H1 (cell line): Measurements from ENCODE around the gene PPP1R1C. TPM values are rescaled to one million over a fixed set of nuclear protein-coding genes. Genes with fewer than 3 reads are reported as not detected.

Source experiments
- CTCF ChIA-PET: fragments of 300-600 bp; sonication (Branson Sonifier 250); formaldehyde crosslinking; loops from one replicate; lab custom pipeline; 2021; ENCODE audit not compliant: partially characterized antibody; lab: Charles Lee
- POLR2A ChIA-PET: fragments of 300-600 bp; sonication (Branson Sonifier 250); formaldehyde crosslinking; loops from one replicate; lab custom pipeline; 2021; ENCODE audit warnings: inconsistent platforms; ENCODE audit not compliant: partially characterized antibody; lab: Charles Lee
- DNase-seq, 2 experiments: peaks; one replicate each; pipeline versions ENCODE4 v3.0.0 to v3.0.0-alpha.2; 2010 to 2022; ENCODE audit warnings: low spot score in 2 of 2, low read depth in 1 of 2, mixed read lengths in 1 of 2
- FAIRE-seq: peaks from 2 replicates; lab custom pipeline; 2011; peaks lifted over from hg19 to GRCh38; lab: Jason Lieb, UNC
- H2AFZ ChIP-seq: 2 replicates; pipeline ENCODE4 v1.8.1; 2012; ENCODE audit warnings: low read length, inconsistent platforms
- H2AK5ac ChIP-seq: 2 replicates; pipeline ENCODE4 v1.6.1; 2013; ENCODE audit warnings: low read depth, low read length
- H2BK120ac ChIP-seq: replicated peaks from 2 replicates; pipeline ENCODE3; 2013; ENCODE audit warnings: low read depth, low read length, inconsistent platforms
- H2BK12ac ChIP-seq: 2 replicates; pipeline ENCODE4 v1.6.1; 2013; ENCODE audit warnings: low read depth, low read length
- H2BK15ac ChIP-seq: 2 replicates; pipeline ENCODE4 v1.6.1; 2013; ENCODE audit warnings: low read length
- H2BK20ac ChIP-seq: 2 replicates; pipeline ENCODE4 v1.6.1; 2013; ENCODE audit warnings: low read length
- H2BK5ac ChIP-seq: 2 replicates; pipeline ENCODE4 v1.6.1; 2013; ENCODE audit warnings: low read depth, low read length
- H3K14ac ChIP-seq: 2 replicates; pipeline ENCODE4 v1.6.1; 2013; ENCODE audit warnings: inconsistent platforms; ENCODE audit not compliant: insufficient read length
- H3K18ac ChIP-seq: 2 replicates; pipeline ENCODE4 v1.6.1; 2013; ENCODE audit warnings: low read length; ENCODE audit errors: extremely low read depth
- H3K23ac ChIP-seq: 2 replicates; pipeline ENCODE4 v1.6.1; 2013; ENCODE audit warnings: inconsistent platforms; ENCODE audit not compliant: insufficient read length
- H3K23me2 ChIP-seq: 2 replicates; pipeline ENCODE4 v1.6.1; 2013; ENCODE audit warnings: low read depth, low read length
- H3K27ac ChIP-seq: 2 replicates; pipeline ENCODE4 v1.6.1; 2011; ENCODE audit warnings: low read depth, low read length, inconsistent platforms
- H3K27me3 ChIP-seq, 4 experiments: replicated peaks in 1 of 4; 1 replicate in 1 of 4; 2 replicates in 3 of 4; pipeline versions ENCODE4 v1.6.1 to v1.8.1; 2011 to 2013; ENCODE audit warnings: low read length in 3 of 4, mild to moderate bottlenecking in 3 of 4, inconsistent platforms in 2 of 4, mixed read lengths in 2 of 4, moderate library complexity in 1 of 4; ENCODE audit not compliant: control insufficient read depth in 3 of 4, insufficient read depth in 3 of 4; ENCODE audit errors: extremely low read depth in 1 of 4
- H3K36me3 ChIP-seq, 4 experiments: 2 replicates each; pipeline versions ENCODE4 v1.6.1 to v1.8.1; 2011 to 2013; ENCODE audit warnings: mild to moderate bottlenecking in 4 of 4, low read length in 3 of 4, moderate library complexity in 2 of 4, control low read depth in 1 of 4, inconsistent platforms in 1 of 4; ENCODE audit not compliant: insufficient read depth in 4 of 4, control insufficient read depth in 2 of 4
- H3K4ac ChIP-seq: replicated peaks from 2 replicates; pipeline ENCODE3; 2013; ENCODE audit warnings: low read length, low read depth, mixed read lengths, inconsistent platforms; ENCODE audit not compliant: insufficient read length
- H3K4me1 ChIP-seq, 4 experiments: replicated peaks in 1 of 4; 1 replicate in 1 of 4; 2 replicates in 3 of 4; pipeline versions ENCODE4 v1.6.1 to v1.8.1; 2011 to 2013; ENCODE audit warnings: low read length in 3 of 4, inconsistent platforms in 2 of 4, mixed read lengths in 1 of 4; ENCODE audit not compliant: insufficient read depth in 4 of 4, control insufficient read depth in 3 of 4
- H3K4me2 ChIP-seq, 2 experiments: 2 replicates each; pipeline versions ENCODE4 v1.6.1 to v1.8.1; 2011 to 2013; ENCODE audit warnings: low read depth in 2 of 2, low read length in 2 of 2, control low read depth in 1 of 2, inconsistent platforms in 1 of 2, mild to moderate bottlenecking in 1 of 2; ENCODE audit not compliant: insufficient read depth in 1 of 2
- H3K4me3 ChIP-seq, 4 experiments: fragments of 200-600, 300-600 bp in 1 of 4; sonication (generic), shearing (Covaris generic), sonication (Bioruptor Twin) in 1 of 4; 2 replicates each; pipeline versions ENCODE4 v1.5.1 to v1.8.1; 2011 to 2016; ENCODE audit warnings: low read length in 4 of 4, low read depth in 3 of 4, control low read depth in 2 of 4, inconsistent platforms in 2 of 4, mild to moderate bottlenecking in 2 of 4, mixed read lengths in 1 of 4, moderate library complexity in 1 of 4; ENCODE audit not compliant: insufficient read depth in 2 of 4; ENCODE audit errors: extremely low read depth in 1 of 4
- H3K56ac ChIP-seq: replicated peaks from 2 replicates; pipeline ENCODE3; 2013; ENCODE audit warnings: low read depth, mild to moderate bottlenecking, mixed read lengths, low read length, inconsistent platforms; ENCODE audit not compliant: insufficient read length
- H3K79me1 ChIP-seq: 2 replicates; pipeline ENCODE4 v1.6.1; 2013; ENCODE audit warnings: low read depth, low read length, control low read depth
- H3K79me2 ChIP-seq, 2 experiments: 2 replicates each; pipeline versions ENCODE4 v1.6.1 to v1.8.1; 2012 to 2013; ENCODE audit warnings: low read length in 2 of 2, mild to moderate bottlenecking in 2 of 2, inconsistent platforms in 1 of 2; ENCODE audit not compliant: insufficient read depth in 2 of 2, control insufficient read depth in 1 of 2
- H3K9ac ChIP-seq, 4 experiments: replicated peaks in 1 of 4; 1 replicate in 1 of 4; 2 replicates in 3 of 4; pipeline versions ENCODE4 v1.6.1 to v1.8.1; 2011 to 2013; ENCODE audit warnings: low read depth in 3 of 4, low read length in 3 of 4, control low read depth in 2 of 4, mild to moderate bottlenecking in 2 of 4, moderate library complexity in 2 of 4, inconsistent platforms in 1 of 4; ENCODE audit errors: extremely low read depth in 1 of 4
- H3K9me3 ChIP-seq, 2 experiments: 2 replicates each; pipeline versions ENCODE4 v1.6.1 to v1.8.1; 2012 to 2013; ENCODE audit warnings: mild to moderate bottlenecking in 2 of 2, moderate library complexity in 2 of 2, control low read depth in 1 of 2, inconsistent platforms in 1 of 2, low read depth in 1 of 2, low read length in 1 of 2, mixed read lengths in 1 of 2; ENCODE audit not compliant: insufficient read depth in 2 of 2
- H4K20me1 ChIP-seq, 2 experiments: replicated peaks in 1 of 2; 2 replicates each; pipeline versions ENCODE3 to v1.8.1; 2011 to 2013; ENCODE audit warnings: inconsistent platforms in 2 of 2, low read length in 2 of 2, mild to moderate bottlenecking in 1 of 2; ENCODE audit not compliant: insufficient read depth in 2 of 2, control insufficient read depth in 1 of 2
- H4K5ac ChIP-seq: 2 replicates; pipeline ENCODE4 v1.6.1; 2013; ENCODE audit warnings: low read length, low read depth, mixed read lengths, inconsistent platforms; ENCODE audit not compliant: insufficient read length
- H4K8ac ChIP-seq: 2 replicates; pipeline ENCODE4 v1.8.0; 2013; ENCODE audit warnings: mild to moderate bottlenecking, moderate library complexity, low read length, inconsistent platforms; ENCODE audit not compliant: insufficient read depth; ENCODE audit errors: extremely low read depth
- H4K91ac ChIP-seq: replicated peaks from 2 replicates; pipeline ENCODE3; 2013; ENCODE audit warnings: low read length, mixed read lengths, inconsistent platforms; ENCODE audit not compliant: insufficient read length
- RNF2 ChIP-seq: fragments of 200-900, 300-1000 bp; sonication (generic); IDR thresholded peaks from 2 replicates; pipeline ENCODE4 v1.7.1; 2016; ENCODE audit warnings: borderline replicate concordance, low read depth, mild to moderate bottlenecking, antibody characterized with exemption, low read length; ENCODE audit not compliant: poor library complexity, severe bottlenecking; ENCODE audit errors: missing control alignments
- WGBS, 2 experiments: shearing (Covaris generic) in 1 of 2; methylation state at CpG; one replicate each; pipeline versions ENCODE4 v1.1.6 to v1.1.7; 2013 to 2015; ENCODE audit warnings: low lambda C conversion rate in 2 of 2, mixed read lengths in 2 of 2, inconsistent platforms in 1 of 2, low coverage in 1 of 2, missing lambda C conversion rate in 1 of 2; ENCODE audit not compliant: insufficient replicate concordance in 2 of 2, insufficient coverage in 1 of 2, insufficient read length in 1 of 2; ENCODE audit errors: extremely low coverage in 1 of 2, missing lambda C conversion rate in 1 of 2; 5-methylcytosine and 5-hydroxymethylcytosine counted together
- polyA plus RNA-seq, 7 experiments: library from polyadenylated mRNA; depleted of rRNA in 3 of 7; stranded (reverse) in 5 of 7; unstranded in 2 of 7; fragments of >200 nt in 5 of 7; fragments of 200-250 nt in 2 of 7; gene quantifications; 1 replicate in 5 of 7; 2 replicates in 1 of 7; 4 replicates in 1 of 7; pipeline versions ENCODE4 v1.2.1 to v1.2.3, GENCODE V29; 2011 to 2013; ENCODE audit warnings: missing spikeins in 2 of 7, mixed read lengths in 2 of 7
- total RNA-seq: library from RNA; stranded (reverse); fragmentation: NEBNext Ultra II Directional; extraction: Animal tissue kit (Norgen Biotek cat#: 25700); gene quantifications from 2 replicates; pipeline ENCODE4 v1.2.1, GENCODE V29; 2021

The PPP1R1C gene
- total and polyA plus RNA-seq, 2 of the 8 experiments (the other 6 are each of a cell fraction or from before 2014, with no cell fraction given) = 1.3 to 5.3 TPM

- FAIRE-seq = no peak
- Histone ChIP-seq H3K4ac (no peak overlapping the region), H2AK5ac (no peak overlapping the region), H2BK15ac (no peak overlapping the region), H3K79me2 (no peaks in the 10 kb centered on the region), H3K4me1 (no peaks in the 10 kb centered on the region), H3K79me1 (no peaks in the 10 kb centered on the region), H4K8ac (no peak overlapping the region), H3K27ac (no peak overlapping the region), H2BK12ac (no peak overlapping the region), H3K23me2 (no peaks in the 10 kb centered on the region), H2BK120ac (no peak overlapping the region), H4K5ac (no peak overlapping the region), H3K23ac (no peak overlapping the region), H3K14ac (no peak overlapping the region), H3K36me3 (no peaks in the 10 kb centered on the region), H3K56ac (no peak overlapping the region), H3K4me2 (no peak overlapping the region), H2AFZ (no peak overlapping the region), H2BK20ac (no peak overlapping the region), H2BK5ac (no peak overlapping the region), H3K18ac (no peak overlapping the region), H3K9me3 (no peaks in the 10 kb centered on the region), H3K9ac (no peak overlapping the region), H4K91ac (no peak overlapping the region), H3K4me3 (no peak overlapping the region), H3K27me3 (no peaks in the 10 kb centered on the region), H4K20me1 (no peaks in the 10 kb centered on the region)
- DNase-seq = no peak
- no peak for TF ChIP-seq RNF2
- POLR2A ChIA-PET = no interaction called here
- WGBS, 2 experiments = 100% methylated on average over 1 of the region's 1 CpG; no CpG with 5 or more reads in 1 of the 2 experiments
- CTCF ChIA-PET = no interaction called here
Observed at GRCh38 chr2:181995289-181995688, 9.6 kb downstream of the PPP1R1C start.
